HG02981 (cell line): ENCODE results near the gene CATSPER2.
"Not testable (repeated sequence)": the region's sequence is repeated elsewhere in the genome, so short reads cannot be mapped to it uniquely, and the experiment has no call there.

Source experiments
- ATAC-seq: cut with Tn5 transposase; IDR thresholded peaks from one replicate; pipeline ENCODE4 v1.9.1; 2021; ENCODE audit warnings: mild to moderate bottlenecking, moderate library complexity; ENCODE audit not compliant: unreplicated experiment

Gene CATSPER2

GRCh38 chr15:43648649-43649429, at the start of gene CATSPER2:
TSS of gene CATSPER2 (minus strand) at chr15:43648844. CDS start at chr15:43648061, 783 bp downstream.
- no peak for ATAC-seq

- not testable (repeated sequence) for ATAC-seq
Observed at GRCh38 chr15:43693148-43694022, 44.7 kb upstream of the CATSPER2 start, which contains the start of gene CKMT1A. TSS of gene CKMT1A (plus strand) at chr15:43693859. CDS start at chr15:43694051, 192 bp downstream.

- ATAC-seq: not testable (repeated sequence)
Observed at GRCh38 chr15:43692679-43693078, 44.0 kb upstream of the CATSPER2 start.

- ATAC-seq: peak; percentile 94
Observed at GRCh38 chr15:43689604-43690301, 41.1 kb upstream of the CATSPER2 start.

GRCh38 chr15:43674175-43674574, 25.5 kb upstream of the CATSPER2 start:
- ATAC-seq: not testable (repeated sequence)

GRCh38 chr15:43666177-43666576, 17.5 kb upstream of the CATSPER2 start:
- ATAC-seq: not testable (repeated sequence)

- not testable (repeated sequence) for ATAC-seq
Observed at GRCh38 chr15:43663333-43663732, 14.7 kb upstream of the CATSPER2 start.

GRCh38 chr15:43662293-43662692, 13.6 kb upstream of the CATSPER2 start:
- not testable (repeated sequence) for ATAC-seq

GRCh38 chr15:43659727-43660126, 11.1 kb upstream of the CATSPER2 start:
- ATAC-seq: not testable (repeated sequence)

- not testable (repeated sequence) for ATAC-seq
Observed at GRCh38 chr15:43649430-43649926, 834 bp upstream of the CATSPER2 start.

GRCh38 chr15:43638464-43639204, 10.0 kb downstream of the CATSPER2 start:
- peak; percentile 72 for ATAC-seq

GRCh38 chr15:43626937-43627336, 21.7 kb downstream of the CATSPER2 start:
- not testable (repeated sequence) for ATAC-seq

- no peak for ATAC-seq
Observed at GRCh38 chr15:43625106-43625505, 23.5 kb downstream of the CATSPER2 start.

GRCh38 chr15:43622068-43622799, 26.4 kb downstream of the CATSPER2 start:
- not testable (repeated sequence) for ATAC-seq

GRCh38 chr15:43618700-43619099, 29.9 kb downstream of the CATSPER2 start, which contains the start of gene STRC:
TSS of gene STRC (minus strand) at chr15:43618800. CDS start at chr15:43618722, 78 bp downstream.
- ATAC-seq: not testable (repeated sequence)

GRCh38 chr15:43617750-43618149, 30.9 kb downstream of the CATSPER2 start:
- ATAC-seq: not testable (repeated sequence)

- not testable (repeated sequence) for ATAC-seq
Observed at GRCh38 chr15:43602233-43602632, 46.4 kb downstream of the CATSPER2 start.

GRCh38 chr15:43600200-43600599, 48.4 kb downstream of the CATSPER2 start:
- not testable (repeated sequence) for ATAC-seq

- ATAC-seq: not testable (repeated sequence)
Observed at GRCh38 chr15:43599131-43599530, 49.5 kb downstream of the CATSPER2 start.
